ENCODE results near the gene MAGEA2.
"Not testable (repeated sequence)": the region's sequence is repeated elsewhere in the genome, so short reads cannot be mapped to it uniquely, and the experiment has no call there.

Gene MAGEA2

GRCh38 chrX:152706500-152706899, 47.1 kb downstream of the MAGEA2 start:
- not testable (repeated sequence) for DNase-seq

GRCh38 chrX:152700390-152700789, 53.3 kb downstream of the MAGEA2 start:
- not testable (repeated sequence) for DNase-seq

All from NCI-H1436 treated with DMSO at 0.1 percent for 48 hours (cell line).